Panc1 (cell line): ENCODE results near the gene SPACA6.

Experiments used
- POLR2AphosphoS5 ChIP-seq: IDR thresholded peaks from 2 replicates; pipeline ENCODE4 v1.6.1; 2012; ENCODE audit warnings: mild to moderate bottlenecking, low read depth, low read length, moderate library complexity
- TF ChIP-seq, protein P1 (sequence below): fragments of 450-650 bp; IDR thresholded peaks from 2 replicates; pipeline ENCODE4 v1.5.1; 2017; ENCODE audit warnings: mild to moderate bottlenecking
- TF ChIP-seq, protein P2 (sequence below), 2 experiments: IDR thresholded peaks; 2 replicates each; pipeline ENCODE4 v1.6.1; 2011 to 2012; ENCODE audit warnings: low read depth in 2 of 2, control low read depth in 1 of 2, low read length in 1 of 2, mild to moderate bottlenecking in 1 of 2, moderate library complexity in 1 of 2; ENCODE audit not compliant: insufficient read depth in 1 of 2

DNA sequence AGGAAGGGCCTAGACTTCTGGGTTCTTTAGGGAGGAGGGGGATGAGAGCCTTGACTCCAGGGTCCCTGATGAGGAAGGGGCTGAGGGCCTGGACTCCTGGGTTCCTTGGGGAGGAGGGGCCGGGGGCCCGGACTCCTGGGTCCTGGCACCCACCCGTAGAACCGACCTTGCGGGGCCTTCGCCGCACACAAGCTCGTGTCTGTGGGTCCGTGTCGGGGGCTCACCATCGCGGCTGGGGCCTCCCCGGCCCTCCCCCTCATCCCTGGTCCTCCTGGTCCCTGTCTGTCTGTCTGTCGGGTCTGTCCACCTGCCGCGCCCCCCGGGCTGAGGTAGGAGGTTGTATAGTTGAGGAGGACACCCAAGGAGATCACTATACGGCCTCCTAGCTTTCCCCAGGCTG is 662 bp upstream of the SPACA6 start:
- TF ChIP-seq, protein P1, sequence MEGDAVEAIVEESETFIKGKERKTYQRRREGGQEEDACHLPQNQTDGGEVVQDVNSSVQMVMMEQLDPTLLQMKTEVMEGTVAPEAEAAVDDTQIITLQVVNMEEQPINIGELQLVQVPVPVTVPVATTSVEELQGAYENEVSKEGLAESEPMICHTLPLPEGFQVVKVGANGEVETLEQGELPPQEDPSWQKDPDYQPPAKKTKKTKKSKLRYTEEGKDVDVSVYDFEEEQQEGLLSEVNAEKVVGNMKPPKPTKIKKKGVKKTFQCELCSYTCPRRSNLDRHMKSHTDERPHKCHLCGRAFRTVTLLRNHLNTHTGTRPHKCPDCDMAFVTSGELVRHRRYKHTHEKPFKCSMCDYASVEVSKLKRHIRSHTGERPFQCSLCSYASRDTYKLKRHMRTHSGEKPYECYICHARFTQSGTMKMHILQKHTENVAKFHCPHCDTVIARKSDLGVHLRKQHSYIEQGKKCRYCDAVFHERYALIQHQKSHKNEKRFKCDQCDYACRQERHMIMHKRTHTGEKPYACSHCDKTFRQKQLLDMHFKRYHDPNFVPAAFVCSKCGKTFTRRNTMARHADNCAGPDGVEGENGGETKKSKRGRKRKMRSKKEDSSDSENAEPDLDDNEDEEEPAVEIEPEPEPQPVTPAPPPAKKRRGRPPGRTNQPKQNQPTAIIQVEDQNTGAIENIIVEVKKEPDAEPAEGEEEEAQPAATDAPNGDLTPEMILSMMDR = no peak
- TF ChIP-seq, protein P2, sequence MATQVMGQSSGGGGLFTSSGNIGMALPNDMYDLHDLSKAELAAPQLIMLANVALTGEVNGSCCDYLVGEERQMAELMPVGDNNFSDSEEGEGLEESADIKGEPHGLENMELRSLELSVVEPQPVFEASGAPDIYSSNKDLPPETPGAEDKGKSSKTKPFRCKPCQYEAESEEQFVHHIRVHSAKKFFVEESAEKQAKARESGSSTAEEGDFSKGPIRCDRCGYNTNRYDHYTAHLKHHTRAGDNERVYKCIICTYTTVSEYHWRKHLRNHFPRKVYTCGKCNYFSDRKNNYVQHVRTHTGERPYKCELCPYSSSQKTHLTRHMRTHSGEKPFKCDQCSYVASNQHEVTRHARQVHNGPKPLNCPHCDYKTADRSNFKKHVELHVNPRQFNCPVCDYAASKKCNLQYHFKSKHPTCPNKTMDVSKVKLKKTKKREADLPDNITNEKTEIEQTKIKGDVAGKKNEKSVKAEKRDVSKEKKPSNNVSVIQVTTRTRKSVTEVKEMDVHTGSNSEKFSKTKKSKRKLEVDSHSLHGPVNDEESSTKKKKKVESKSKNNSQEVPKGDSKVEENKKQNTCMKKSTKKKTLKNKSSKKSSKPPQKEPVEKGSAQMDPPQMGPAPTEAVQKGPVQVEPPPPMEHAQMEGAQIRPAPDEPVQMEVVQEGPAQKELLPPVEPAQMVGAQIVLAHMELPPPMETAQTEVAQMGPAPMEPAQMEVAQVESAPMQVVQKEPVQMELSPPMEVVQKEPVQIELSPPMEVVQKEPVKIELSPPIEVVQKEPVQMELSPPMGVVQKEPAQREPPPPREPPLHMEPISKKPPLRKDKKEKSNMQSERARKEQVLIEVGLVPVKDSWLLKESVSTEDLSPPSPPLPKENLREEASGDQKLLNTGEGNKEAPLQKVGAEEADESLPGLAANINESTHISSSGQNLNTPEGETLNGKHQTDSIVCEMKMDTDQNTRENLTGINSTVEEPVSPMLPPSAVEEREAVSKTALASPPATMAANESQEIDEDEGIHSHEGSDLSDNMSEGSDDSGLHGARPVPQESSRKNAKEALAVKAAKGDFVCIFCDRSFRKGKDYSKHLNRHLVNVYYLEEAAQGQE (IDR thresholded peaks at IDR 0.05; ENCODE audit: insufficient read depth in 1 of 2, low read depth in 2 of 2, low read length in 1 of 2) = no peak
- TF ChIP-seq POLR2AphosphoS5 = no peak
